LNCAP (cell line): ENCODE results near the gene MRPL46.

Experiments used
- CTCF ChIP-seq: fragments of 450-650 bp; IDR thresholded peaks from 2 replicates; pipeline ENCODE4 v1.5.1; 2017; ENCODE audit warnings: mild to moderate bottlenecking

Gene MRPL46

GRCh38 chr15:88467073-88467934 lies at the start of gene MRPL46, which contains the start of gene MRPS11:
MRPL46 (minus strand) TSS chr15:88467388; CDS start chr15:88467377, 11 bp downstream.
MRPS11 (plus strand) TSS chr15:88467708; CDS start chr15:88467718, 10 bp downstream.
- no peak for TF ChIP-seq CTCF

- TF ChIP-seq CTCF, result no peak
These were observed 46.0 kb upstream of the MRPL46 start for GRCh38 chr15:88513195-88513594.

GRCh38 chr15:88512601-88513000 lies 45.4 kb upstream of the MRPL46 start:
- no peak for TF ChIP-seq CTCF

GRCh38 chr15:88512078-88512477 lies 44.9 kb upstream of the MRPL46 start:
- no peak for TF ChIP-seq CTCF

GRCh38 chr15:88511161-88511560 lies 44.0 kb upstream of the MRPL46 start:
- no peak for TF ChIP-seq CTCF

GRCh38 chr15:88509964-88510363 lies 42.8 kb upstream of the MRPL46 start:
- TF ChIP-seq CTCF, result no peak

- TF ChIP-seq CTCF, result no peak
These were observed 42.1 kb upstream of the MRPL46 start for GRCh38 chr15:88509321-88509720.
